Colon (tissue), 2 donors: ENCODE data around the gene AGAP3.

ENCODE experiments used
- FAIRE-seq: peaks from 2 replicates; lab custom pipeline; 2012; peaks lifted over from hg19 to GRCh38; lab: Jason Lieb, UNC
- donor health status: control.
- donor health status: control.

AGAP3 gene

GRCh38 chr7:151167197-151167961, 81.1 kb downstream of the AGAP3 start, which contains the start of gene GBX1:
Gene GBX1 (minus strand): TSS chr7:151167694. CDS start chr7:151167548, 146 bp downstream.
- no peak for FAIRE-seq

- no peak for FAIRE-seq
Measured at GRCh38 chr7:151168003-151168786, 81.9 kb downstream of the AGAP3 start.

GRCh38 chr7:151168787-151169162, 82.5 kb downstream of the AGAP3 start:
- no peak for FAIRE-seq

GRCh38 chr7:151172273-151173141, 86.2 kb downstream of the AGAP3 start:
- FAIRE-seq, result no peak

- no peak for FAIRE-seq
Measured at GRCh38 chr7:151173386-151174245, 87.3 kb downstream of the AGAP3 start.

- no peak for FAIRE-seq
Measured at GRCh38 chr7:151174246-151175046, 88.2 kb downstream of the AGAP3 start.

- FAIRE-seq, result no peak
Measured at GRCh38 chr7:151175047-151175792, 88.9 kb downstream of the AGAP3 start.

- no peak for FAIRE-seq
Measured at GRCh38 chr7:151175793-151176311, 89.6 kb downstream of the AGAP3 start.

GRCh38 chr7:151176401-151176800, 90.1 kb downstream of the AGAP3 start:
- no peak for FAIRE-seq

- FAIRE-seq, result no peak
Measured at GRCh38 chr7:151177310-151177709, 91.0 kb downstream of the AGAP3 start.

GRCh38 chr7:151178236-151178635, 92.0 kb downstream of the AGAP3 start:
- no peak for FAIRE-seq

GRCh38 chr7:151178831-151179230, 92.6 kb downstream of the AGAP3 start:
- no peak for FAIRE-seq

- FAIRE-seq, result no peak
Measured at GRCh38 chr7:151179287-151179860, 93.1 kb downstream of the AGAP3 start.

GRCh38 chr7:151179946-151180345, 93.7 kb downstream of the AGAP3 start:
- FAIRE-seq, result no peak

GRCh38 chr7:151181011-151181431, 94.7 kb downstream of the AGAP3 start:
- no peak for FAIRE-seq

- no peak for FAIRE-seq
Measured at GRCh38 chr7:151185762-151186639, 99.7 kb downstream of the AGAP3 start.

GRCh38 chr7:151186640-151187408, 100.5 kb downstream of the AGAP3 start, which contains the start of gene ASB10:
Gene ASB10 (minus strand): TSS chr7:151187250. CDS start chr7:151187130, 120 bp downstream.
- FAIRE-seq, result no peak
